GM12872 (cell line): ENCODE results near the gene AKT2.

ENCODE experiments used
- TF ChIP-seq, protein P1 (sequence below): IDR thresholded peaks from 3 replicates; pipeline ENCODE4 v1.5.1; 2011; ENCODE audit warnings: low read depth, mild to moderate bottlenecking, low read length, moderate library complexity; ENCODE audit not compliant: insufficient read depth

Gene AKT2

DNA sequence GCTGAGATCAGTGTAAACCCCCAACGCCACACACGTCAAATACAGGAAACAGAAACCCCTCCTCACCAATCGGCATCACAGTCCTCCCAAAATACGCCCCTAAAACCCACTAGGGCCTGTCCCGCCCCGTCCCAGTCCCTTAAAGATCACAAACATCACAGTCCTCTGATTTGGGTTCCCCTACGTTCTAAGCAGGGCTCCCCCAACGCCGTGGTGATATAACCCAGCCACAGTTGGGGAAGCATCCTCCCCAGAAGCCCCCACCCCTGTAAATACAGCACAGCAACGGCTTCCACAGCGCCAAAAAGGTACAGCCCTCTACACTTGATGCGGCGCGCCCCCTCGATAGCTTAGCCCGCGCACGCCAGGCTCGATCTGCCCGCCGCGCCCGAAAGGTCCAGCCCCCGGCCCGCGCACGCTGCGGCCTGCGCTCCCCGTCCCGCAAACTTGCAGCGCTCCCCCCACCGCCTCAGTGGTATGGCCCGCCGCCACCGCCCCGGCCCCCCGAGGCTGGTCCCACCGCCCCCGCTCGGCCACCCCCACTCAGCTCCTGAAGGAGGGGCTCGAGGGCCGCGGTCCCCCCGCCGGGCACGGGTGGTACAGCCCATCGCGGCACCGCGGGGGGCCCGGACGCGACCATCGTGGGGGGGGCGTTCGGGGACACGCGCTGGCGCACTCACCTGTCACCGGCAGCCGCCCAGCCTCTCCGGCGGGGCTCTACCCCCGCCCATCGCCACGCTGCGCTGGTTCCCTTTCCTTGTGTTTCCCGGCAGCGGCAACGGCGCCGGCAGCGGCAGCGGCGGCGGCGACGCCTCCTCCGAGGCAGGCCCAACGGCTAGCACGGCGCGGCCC is at the start of gene AKT2:
TSS of gene AKT2 (minus strand) at position 845 of the 852 bp plus-strand sequence. CDS start 20,078 bp downstream, outside the sequence.
- TF ChIP-seq, protein P1, sequence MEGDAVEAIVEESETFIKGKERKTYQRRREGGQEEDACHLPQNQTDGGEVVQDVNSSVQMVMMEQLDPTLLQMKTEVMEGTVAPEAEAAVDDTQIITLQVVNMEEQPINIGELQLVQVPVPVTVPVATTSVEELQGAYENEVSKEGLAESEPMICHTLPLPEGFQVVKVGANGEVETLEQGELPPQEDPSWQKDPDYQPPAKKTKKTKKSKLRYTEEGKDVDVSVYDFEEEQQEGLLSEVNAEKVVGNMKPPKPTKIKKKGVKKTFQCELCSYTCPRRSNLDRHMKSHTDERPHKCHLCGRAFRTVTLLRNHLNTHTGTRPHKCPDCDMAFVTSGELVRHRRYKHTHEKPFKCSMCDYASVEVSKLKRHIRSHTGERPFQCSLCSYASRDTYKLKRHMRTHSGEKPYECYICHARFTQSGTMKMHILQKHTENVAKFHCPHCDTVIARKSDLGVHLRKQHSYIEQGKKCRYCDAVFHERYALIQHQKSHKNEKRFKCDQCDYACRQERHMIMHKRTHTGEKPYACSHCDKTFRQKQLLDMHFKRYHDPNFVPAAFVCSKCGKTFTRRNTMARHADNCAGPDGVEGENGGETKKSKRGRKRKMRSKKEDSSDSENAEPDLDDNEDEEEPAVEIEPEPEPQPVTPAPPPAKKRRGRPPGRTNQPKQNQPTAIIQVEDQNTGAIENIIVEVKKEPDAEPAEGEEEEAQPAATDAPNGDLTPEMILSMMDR = no peak

GRCh38 chr19:40332669-40333068 is 47.5 kb upstream of the AKT2 start:
- TF ChIP-seq, protein P1 = no peak

DNA sequence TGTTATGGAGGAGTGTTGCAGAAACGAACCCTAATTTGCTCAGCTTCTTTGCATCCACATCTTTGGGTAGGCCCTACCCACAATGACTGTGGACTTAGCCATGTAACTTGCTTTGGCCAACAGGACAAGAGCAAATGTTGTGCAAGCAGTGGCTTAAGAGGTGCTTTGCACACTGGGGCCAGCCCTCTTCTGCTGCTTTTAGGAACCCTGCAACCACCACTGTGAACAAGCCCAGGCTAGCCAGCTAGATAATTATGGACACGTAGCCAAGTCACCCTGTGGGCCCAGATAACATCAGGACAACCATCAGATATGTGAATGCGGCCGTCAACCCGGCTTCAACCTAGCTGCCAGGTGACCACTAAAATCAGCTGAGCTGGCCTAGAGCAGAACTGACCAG is 45.9 kb upstream of the AKT2 start:
- TF ChIP-seq, protein P1 = no peak

- TF ChIP-seq, protein P1 = no peak
Observed at GRCh38 chr19:40326201-40326600, 41.1 kb upstream of the AKT2 start.

- TF ChIP-seq, protein P1 = no peak
Observed at GRCh38 chr19:40323705-40324104, 38.6 kb upstream of the AKT2 start.

DNA sequence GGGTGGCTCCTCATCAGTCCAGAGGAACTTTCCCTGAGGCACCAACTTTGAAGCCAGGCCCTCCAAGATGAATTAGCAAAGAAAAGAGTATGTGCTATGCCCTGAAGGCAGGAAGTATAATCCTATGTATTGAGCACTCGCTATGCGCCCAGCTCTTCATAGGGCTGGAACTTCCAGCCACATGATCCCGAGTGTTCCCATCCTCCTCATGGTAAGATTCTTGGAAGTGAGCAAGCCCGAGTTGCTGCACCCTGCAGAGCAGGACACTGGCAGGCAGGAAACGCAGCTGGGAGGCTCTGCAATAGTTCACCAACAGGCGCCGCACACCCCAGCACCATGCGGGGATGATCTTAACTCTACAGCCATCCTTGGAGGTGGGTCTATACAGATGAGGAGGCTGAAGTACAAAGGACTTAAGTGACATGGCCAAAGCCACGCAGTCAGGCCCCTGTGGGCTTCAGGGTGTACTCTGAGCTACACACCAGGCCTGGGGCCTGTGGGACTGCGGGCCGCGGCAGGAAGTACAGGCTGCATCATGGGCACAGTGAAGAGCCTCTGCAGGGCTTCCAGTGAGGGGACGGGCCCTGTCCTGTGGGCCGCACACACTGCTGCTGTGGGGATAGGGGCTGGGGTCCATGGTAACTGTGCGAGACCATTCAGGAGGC is 37.9 kb upstream of the AKT2 start:
- TF ChIP-seq, protein P1 = no peak

DNA sequence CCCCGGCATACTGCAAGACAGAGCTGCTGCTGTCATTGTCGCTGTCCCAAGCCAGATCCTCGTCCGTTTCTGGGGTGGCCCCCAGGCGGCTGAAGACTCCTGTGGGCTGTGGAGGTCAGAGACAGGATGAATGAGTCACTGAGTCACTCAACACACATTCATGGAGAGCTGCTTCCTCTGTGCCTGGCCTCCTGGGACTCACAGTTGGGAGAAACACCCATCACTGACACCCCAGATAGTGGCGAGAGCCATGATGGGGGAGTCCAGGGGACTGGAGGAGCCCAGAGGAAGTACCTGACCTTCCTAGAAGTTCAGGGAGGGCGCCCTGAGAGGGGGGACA is 37.1 kb upstream of the AKT2 start:
- TF ChIP-seq, protein P1 = no peak
